ENCODE results near the gene TMEM258. TPM values are rescaled to one million over a fixed set of nuclear protein-coding genes. Genes with fewer than 3 reads are reported as not detected.

Gene TMEM258
- total RNA-seq, 1 donor from 2014 or later, result 96.6 TPM

- peak; percentile 69 for DNase-seq (ENCODE audit: low spot score)
- ATAC-seq, result peak; percentile 26
Measured at GRCh38 chr11:61752117-61752924, 40.1 kb downstream of the TMEM258 start, which contains the start of gene MYRF. MYRF (plus strand) TSS chr11:61752636; CDS start chr11:61752745, 109 bp downstream.

GRCh38 chr11:61751384-61751783, 41.0 kb downstream of the TMEM258 start:
- intact Hi-C loops (cut with DNase I), result no loop called here
- DNase-seq (ENCODE audit: low spot score), result no peak

More at GRCh38 chr11:61752117-61752924, 40.1 kb downstream of the TMEM258 start, which contains the start of gene MYRF:
- intact Hi-C loops (cut with DNase I), result no loop called here

GRCh38 chr11:61750631-61751273, 41.6 kb downstream of the TMEM258 start:
- intact Hi-C loops (cut with DNase I), result no loop called here
- DNase-seq (ENCODE audit: low spot score) (no peak), ATAC-seq (no peak)

More at GRCh38 chr11:61751384-61751783, 41.0 kb downstream of the TMEM258 start:
- no peak for ATAC-seq

GRCh38 chr11:61749591-61750217, 42.7 kb downstream of the TMEM258 start:
- DNase-seq (ENCODE audit: low spot score), result no peak
- intact Hi-C loops (cut with DNase I), result no loop called here
- peak; percentile 9 for ATAC-seq

- DNase-seq (ENCODE audit: low spot score) (no peak), ATAC-seq (no peak)
- intact Hi-C loops (cut with DNase I), result no loop called here
Measured at GRCh38 chr11:61747967-61748285, 44.5 kb downstream of the TMEM258 start.

GRCh38 chr11:61747192-61747966, 45.0 kb downstream of the TMEM258 start:
- intact Hi-C loops (cut with DNase I), result no loop called here
- ATAC-seq (peak; percentile 81), DNase-seq (ENCODE audit: low spot score) (peak; percentile 89)

GRCh38 chr11:61746442-61747191, 45.8 kb downstream of the TMEM258 start:
- ATAC-seq, result no peak
- intact Hi-C loops (cut with DNase I), result no loop called here

GRCh38 chr11:61745781-61746441, 46.5 kb downstream of the TMEM258 start:
- ATAC-seq (no peak), DNase-seq (ENCODE audit: low spot score) (no peak)
- intact Hi-C loops (cut with DNase I), result no loop called here

More at GRCh38 chr11:61746442-61747191, 45.8 kb downstream of the TMEM258 start:
- DNase-seq (ENCODE audit: low spot score), result no peak

- intact Hi-C loops (cut with DNase I), result loop anchor here (5.0 kb wide), 1 partner anchor 262 kb away; a partner anchor contains a TSS
- ATAC-seq (no peak), DNase-seq (ENCODE audit: low spot score) (no peak)
Measured at GRCh38 chr11:61744609-61745156, 47.7 kb downstream of the TMEM258 start.

GRCh38 chr11:61744181-61744580, 48.2 kb downstream of the TMEM258 start:
- intact Hi-C loops (cut with DNase I), result loop anchor here (5.0 kb wide), 1 partner anchor 262 kb away; a partner anchor contains a TSS
- DNase-seq (ENCODE audit: low spot score), result no peak
- ATAC-seq, result no peak

- intact Hi-C loops (cut with DNase I), result loop anchor here (5.0 kb wide), 1 partner anchor 261 kb away; a partner anchor contains a TSS
- ATAC-seq (no peak), DNase-seq (ENCODE audit: low spot score) (no peak)
Measured at GRCh38 chr11:61743486-61744095, 48.8 kb downstream of the TMEM258 start.

GRCh38 chr11:61742391-61742790, 50.0 kb downstream of the TMEM258 start:
- no peak for DNase-seq (ENCODE audit: low spot score)
- intact Hi-C loops (cut with DNase I), result loop anchor here (5.0 kb wide), 1 partner anchor 260 kb away; a partner anchor contains a TSS
- no peak for ATAC-seq

- intact Hi-C loops (cut with DNase I), result loop anchor here (5.0 kb wide), 1 partner anchor 258 kb away; a partner anchor contains a TSS
- ATAC-seq (no peak), DNase-seq (ENCODE audit: low spot score) (no peak)
Measured at GRCh38 chr11:61739966-61740365, 52.4 kb downstream of the TMEM258 start.

- intact Hi-C loops (cut with DNase I), result no loop called here
- no peak for DNase-seq (ENCODE audit: low spot score)
- ATAC-seq, result no peak
Measured at GRCh38 chr11:61739413-61739812, 53.0 kb downstream of the TMEM258 start.
